IPS-11a (cell line): ENCODE data around the gene CHSY1.

Source experiments
- H3K4me3 ChIP-seq: one replicate; pipeline ENCODE4 v1.5.1; 2013; ENCODE audit warnings: low read depth, low read length, control low read depth

Gene CHSY1

GRCh38 chr15:101267320-101268104 lies 15.7 kb upstream of the CHSY1 start:
- no peak overlapping the region for H3K4me3 ChIP-seq

- no peak overlapping the region for H3K4me3 ChIP-seq
Measured at GRCh38 chr15:101266787-101267186, 14.9 kb upstream of the CHSY1 start.

GRCh38 chr15:101266034-101266433 lies 14.2 kb upstream of the CHSY1 start:
- no peak overlapping the region for H3K4me3 ChIP-seq

- H3K4me3 ChIP-seq: no peak overlapping the region
Measured at GRCh38 chr15:101264911-101265641, 13.2 kb upstream of the CHSY1 start.

- H3K4me3 ChIP-seq: no peak overlapping the region
Measured at GRCh38 chr15:101264011-101264410, 12.2 kb upstream of the CHSY1 start.

GRCh38 chr15:101262551-101262950 lies 10.7 kb upstream of the CHSY1 start:
- H3K4me3 ChIP-seq: no peak overlapping the region

- no peak overlapping the region for H3K4me3 ChIP-seq
Measured at GRCh38 chr15:101258238-101259144, 6.6 kb upstream of the CHSY1 start.

- no peak overlapping the region for H3K4me3 ChIP-seq
Measured at GRCh38 chr15:101256757-101257156, 4.9 kb upstream of the CHSY1 start.

- H3K4me3 ChIP-seq: no peak overlapping the region
Measured at GRCh38 chr15:101255615-101256241, 3.9 kb upstream of the CHSY1 start.

- no peak overlapping the region for H3K4me3 ChIP-seq
Measured at GRCh38 chr15:101255051-101255395, 3.2 kb upstream of the CHSY1 start.

GRCh38 chr15:101254157-101255050 lies 2.6 kb upstream of the CHSY1 start:
- H3K4me3 ChIP-seq: no peak overlapping the region

GRCh38 chr15:101252836-101253235 lies 988 bp upstream of the CHSY1 start:
- H3K4me3 ChIP-seq: peak overlapping the region; percentile 83

GRCh38 chr15:101250873-101251829 lies 697 bp downstream of the CHSY1 start:
- peak overlapping the region; percentile 83 for H3K4me3 ChIP-seq

GRCh38 chr15:101250341-101250831 lies 1.5 kb downstream of the CHSY1 start:
- peak overlapping the region; percentile 60 for H3K4me3 ChIP-seq

GRCh38 chr15:101248274-101248673 lies 3.6 kb downstream of the CHSY1 start:
- H3K4me3 ChIP-seq: no peak overlapping the region

- H3K4me3 ChIP-seq: no peak overlapping the region
Measured at GRCh38 chr15:101246824-101247745, 4.8 kb downstream of the CHSY1 start.

- no peak overlapping the region for H3K4me3 ChIP-seq
Measured at GRCh38 chr15:101246391-101246790, 5.5 kb downstream of the CHSY1 start.
